Cardiac muscle cell (in vitro differentiated cells and primary cell): ENCODE results near the gene NECTIN1. TPM values are rescaled to one million over a fixed set of nuclear protein-coding genes. Genes with fewer than 3 reads are reported as not detected.
A peak's percentile ranks its signal among the peaks of the same experiment; 100 is the strongest.

Experiments used
- DNase-seq, 2 donors: peaks; one replicate each; pipeline versions ENCODE4 v3.0.0 to v3.0.0-alpha.2; 2010 to 2017; ENCODE audit warnings: low read depth in 1 of 2, low spot score in 1 of 2
- H3K27ac ChIP-seq: fragments of 200-600 bp; sonication (generic); 2 replicates; pipeline ENCODE4 v1.5.1; 2016
- H3K27me3 ChIP-seq: fragments of 200-600 bp; sonication (generic); 2 replicates; pipeline ENCODE4 v1.6.0; 2016; ENCODE audit warnings: control low read depth
- H3K36me3 ChIP-seq: fragments of 200-600 bp; sonication (generic); 2 replicates; pipeline ENCODE4 v1.5.1; 2016; ENCODE audit warnings: control low read depth
- H3K4me1 ChIP-seq: fragments of 200-600 bp; sonication (generic); 2 replicates; pipeline ENCODE4 v1.8.1; 2017; ENCODE audit warnings: low read depth, mild to moderate bottlenecking, mixed run types
- H3K4me3 ChIP-seq: fragments of 200-600 bp; sonication (generic); 2 replicates; pipeline ENCODE4 v1.5.1; 2016; ENCODE audit warnings: mild to moderate bottlenecking
- H3K9me3 ChIP-seq: fragments of 200-600 bp; sonication (generic); 2 replicates; pipeline ENCODE4 v1.5.1; 2017; ENCODE audit warnings: low read depth, mild to moderate bottlenecking, control low read depth
- polyA plus RNA-seq: library from polyadenylated mRNA; unstranded; fragments of >200 nt; fragmentation: Nextera tagmentation; extraction: Ambion mirVana; gene quantifications from 2 replicates; pipeline ENCODE4 v1.2.1, GENCODE V29; 2016
- total RNA-seq: library from RNA; depleted of rRNA; stranded (reverse); fragments of >200 nt; gene quantifications from 2 replicates; pipeline ENCODE4 v1.2.3, GENCODE V29; 2016
- TF ChIP-seq, protein P1 (sequence below): IDR thresholded peaks from 2 replicates; pipeline ENCODE4 v1.5.1; 2012; ENCODE audit warnings: low read depth, mild to moderate bottlenecking, low read length

NECTIN1 gene
- total and polyA plus RNA-seq, 2 experiments from 2014 or later: 5.2 to 9.1 TPM

DNA sequence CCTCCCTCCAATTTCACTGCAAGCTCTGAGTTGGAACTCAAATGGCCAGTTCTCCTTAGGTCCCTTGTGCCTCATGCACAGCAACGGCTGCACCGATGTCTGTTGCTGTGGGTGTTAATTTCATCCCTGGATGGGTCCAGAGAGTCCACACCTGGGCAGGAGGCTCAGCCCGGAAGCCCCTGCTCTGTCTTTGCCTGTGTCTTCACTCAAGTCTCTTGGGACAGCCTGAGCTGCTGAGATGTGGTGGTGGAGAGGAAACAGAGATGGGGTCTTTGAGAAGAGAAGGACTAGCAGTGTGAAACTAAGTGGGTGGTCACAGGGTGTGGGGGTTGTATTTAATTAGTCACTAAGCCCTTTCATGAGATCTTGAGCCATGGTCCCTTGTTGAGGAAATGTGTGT, 109.3 kb downstream of the NECTIN1 start:
- TF ChIP-seq, protein P1, sequence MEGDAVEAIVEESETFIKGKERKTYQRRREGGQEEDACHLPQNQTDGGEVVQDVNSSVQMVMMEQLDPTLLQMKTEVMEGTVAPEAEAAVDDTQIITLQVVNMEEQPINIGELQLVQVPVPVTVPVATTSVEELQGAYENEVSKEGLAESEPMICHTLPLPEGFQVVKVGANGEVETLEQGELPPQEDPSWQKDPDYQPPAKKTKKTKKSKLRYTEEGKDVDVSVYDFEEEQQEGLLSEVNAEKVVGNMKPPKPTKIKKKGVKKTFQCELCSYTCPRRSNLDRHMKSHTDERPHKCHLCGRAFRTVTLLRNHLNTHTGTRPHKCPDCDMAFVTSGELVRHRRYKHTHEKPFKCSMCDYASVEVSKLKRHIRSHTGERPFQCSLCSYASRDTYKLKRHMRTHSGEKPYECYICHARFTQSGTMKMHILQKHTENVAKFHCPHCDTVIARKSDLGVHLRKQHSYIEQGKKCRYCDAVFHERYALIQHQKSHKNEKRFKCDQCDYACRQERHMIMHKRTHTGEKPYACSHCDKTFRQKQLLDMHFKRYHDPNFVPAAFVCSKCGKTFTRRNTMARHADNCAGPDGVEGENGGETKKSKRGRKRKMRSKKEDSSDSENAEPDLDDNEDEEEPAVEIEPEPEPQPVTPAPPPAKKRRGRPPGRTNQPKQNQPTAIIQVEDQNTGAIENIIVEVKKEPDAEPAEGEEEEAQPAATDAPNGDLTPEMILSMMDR: no peak
- Histone ChIP-seq H3K4me1 (peaks cover 4% of the 10 kb centered on the region), H3K36me3 (no peaks in the 10 kb centered on the region), H3K9me3 (no peaks in the 10 kb centered on the region), H3K4me3 (no peak overlapping the region), H3K27ac (no peak overlapping the region), H3K27me3 (no peaks in the 10 kb centered on the region)
- no peak for DNase-seq

DNA sequence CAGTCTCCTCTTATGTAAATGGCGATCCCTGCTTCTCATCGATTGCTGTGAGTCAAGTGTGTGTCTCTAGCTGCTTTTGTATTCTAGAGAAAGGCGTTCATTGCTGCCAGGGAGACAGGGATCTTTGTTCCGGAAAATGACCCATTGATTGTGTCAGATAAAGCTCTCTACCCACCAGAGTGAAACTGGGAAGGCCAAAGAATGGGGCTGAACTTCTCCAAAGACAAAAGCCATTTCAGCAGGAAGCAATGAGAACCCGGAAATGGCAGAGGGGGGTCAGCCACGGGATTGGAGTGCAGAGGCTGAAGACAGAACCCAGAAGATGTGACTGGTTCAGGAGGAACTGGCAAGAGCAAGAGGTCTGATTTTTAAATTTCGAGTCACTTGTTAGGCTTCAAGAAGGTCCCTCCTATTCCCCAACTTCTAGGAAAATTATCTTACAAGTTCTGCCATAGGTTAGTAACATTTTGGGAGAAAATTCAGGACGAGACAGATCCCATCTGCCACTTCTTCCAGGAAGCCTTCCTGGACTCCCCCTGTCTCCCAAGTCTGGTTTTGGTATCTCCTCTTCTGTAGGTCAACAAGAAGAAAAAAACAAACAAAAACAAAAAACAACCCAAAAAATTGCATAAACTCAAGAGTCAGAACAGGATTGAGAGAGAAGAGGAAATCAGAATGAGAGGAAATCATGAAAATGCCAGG, 110.6 kb downstream of the NECTIN1 start:
- Histone ChIP-seq H3K4me1 (peaks cover 4% of the 10 kb centered on the region), H3K9me3 (no peaks in the 10 kb centered on the region), H3K27me3 (no peaks in the 10 kb centered on the region), H3K27ac (no peak overlapping the region), H3K4me3 (no peak overlapping the region), H3K36me3 (no peaks in the 10 kb centered on the region)
- DNase-seq: peak in 1 of 2 donors; percentile 25
- TF ChIP-seq, protein P1: no peak

DNA sequence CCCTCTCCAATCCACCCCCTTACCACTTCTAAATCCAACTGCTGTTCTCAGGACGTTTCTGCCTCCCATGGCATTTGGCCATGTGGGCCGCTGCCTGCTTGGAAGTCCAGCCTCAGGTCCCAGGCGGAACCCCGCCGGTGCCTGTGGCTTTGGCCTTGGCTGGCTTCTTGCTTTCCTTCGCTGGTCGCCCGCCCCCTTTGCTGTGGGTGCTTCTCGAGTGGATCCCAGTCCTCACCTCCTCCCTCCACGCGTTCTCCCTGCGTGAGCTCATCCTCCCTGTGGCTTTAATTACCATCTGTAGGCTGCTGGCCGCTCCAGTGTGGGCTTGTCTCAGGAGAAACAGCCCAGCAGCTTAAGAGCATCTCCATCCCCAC, 111.7 kb downstream of the NECTIN1 start:
- H3K9me3 ChIP-seq: no peaks in the 10 kb centered on the region
- H3K27me3 ChIP-seq: no peaks in the 10 kb centered on the region
- no peaks in the 10 kb centered on the region for H3K36me3 ChIP-seq
- peak in 1 of 2 donors; percentile 9 for DNase-seq
- no peak overlapping the region for H3K27ac ChIP-seq
- peaks cover 4% of the 10 kb centered on the region for H3K4me1 ChIP-seq
- TF ChIP-seq, protein P1: no peak
- H3K4me3 ChIP-seq: no peak overlapping the region

DNA sequence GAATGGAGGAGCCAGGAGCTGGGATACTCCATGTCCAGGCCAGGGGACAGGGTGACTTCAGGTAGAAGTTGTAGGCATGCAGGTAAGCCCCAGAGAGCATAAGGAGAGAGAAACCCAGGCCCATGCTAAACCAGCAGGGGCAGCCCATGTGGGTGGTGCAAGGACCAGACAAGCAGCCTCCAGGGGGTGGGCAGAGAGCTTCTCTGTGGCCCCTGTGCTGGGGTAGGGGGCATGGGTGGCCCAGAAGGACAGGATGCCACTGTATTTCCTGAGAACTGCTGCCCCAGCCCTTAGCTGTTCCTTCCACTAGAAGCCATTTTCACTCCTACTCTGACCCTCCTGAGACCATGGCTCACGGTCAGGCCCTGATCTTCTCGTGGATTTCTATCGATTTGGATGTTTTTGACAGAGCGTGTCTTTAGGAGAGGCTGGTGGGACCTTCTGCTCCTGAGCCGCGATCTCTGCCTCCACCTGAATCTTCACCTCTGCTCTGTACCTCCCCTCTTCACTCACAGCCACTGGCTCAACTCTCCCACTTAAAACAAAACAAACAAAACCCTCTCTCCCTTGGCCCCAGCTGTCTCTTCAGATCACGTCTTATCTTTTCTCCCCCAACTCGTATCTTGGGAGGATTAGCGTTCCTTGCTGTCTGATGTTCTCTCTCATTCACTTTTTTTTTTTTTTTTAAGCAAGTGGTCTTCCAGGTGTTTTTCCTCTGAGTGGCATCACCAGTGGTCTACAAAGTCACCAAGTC, 112.2 kb downstream of the NECTIN1 start:
- TF ChIP-seq, protein P1: no peak
- no peaks in the 10 kb centered on the region for H3K9me3 ChIP-seq
- no peak for DNase-seq
- H3K36me3 ChIP-seq: no peaks in the 10 kb centered on the region
- H3K27ac ChIP-seq: no peak overlapping the region
- peaks cover 4% of the 10 kb centered on the region for H3K4me1 ChIP-seq
- H3K27me3 ChIP-seq: no peaks in the 10 kb centered on the region
- H3K4me3 ChIP-seq: no peak overlapping the region

DNA sequence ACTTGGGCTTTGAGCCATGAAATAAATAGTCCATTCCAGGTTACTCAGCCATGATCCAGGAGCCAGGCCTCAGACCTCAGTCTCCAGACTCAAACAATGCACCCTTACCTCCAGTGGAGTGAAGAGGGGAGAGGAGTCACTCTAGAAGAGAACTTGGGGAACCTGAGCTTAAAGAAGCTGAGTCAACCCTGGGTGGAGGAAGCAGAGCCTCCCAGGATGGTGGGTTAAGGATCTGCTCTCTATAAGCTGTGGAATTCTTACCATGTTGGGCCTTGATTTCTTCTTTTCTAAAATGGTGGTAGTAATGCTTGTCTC, 113.2 kb downstream of the NECTIN1 start:
- Histone ChIP-seq H3K27me3 (no peaks in the 10 kb centered on the region), H3K4me3 (no peak overlapping the region), H3K27ac (no peak overlapping the region), H3K4me1 (peaks cover 4% of the 10 kb centered on the region), H3K36me3 (no peaks in the 10 kb centered on the region), H3K9me3 (no peaks in the 10 kb centered on the region)
- no peak for DNase-seq
- TF ChIP-seq, protein P1: no peak
